Thyroid gland (tissue), 4 donors: ENCODE results near the gene SLX9.

ENCODE experiments used
- POLR2A ChIP-seq, 2 donors: fragments of 450-650 bp; IDR thresholded peaks; one replicate each; pipeline ENCODE4 v1.6.1; 2017; ENCODE audit warnings: antibody characterized with exemption in 2 of 2, mild to moderate bottlenecking in 2 of 2, moderate library complexity in 1 of 2
- TF ChIP-seq, protein P1 (sequence below), 6 experiments: fragments of 200-600 bp in 3 of 6; fragments of 450-650 bp in 3 of 6; sonication (generic) in 3 of 6; IDR thresholded peaks; one replicate each; pipeline ENCODE4 v1.5.1; 2016 to 2019; ENCODE audit warnings: antibody characterized with exemption in 6 of 6, mild to moderate bottlenecking in 2 of 6, inconsistent platforms in 1 of 6, moderate library complexity in 1 of 6

- TF ChIP-seq, protein P1, sequence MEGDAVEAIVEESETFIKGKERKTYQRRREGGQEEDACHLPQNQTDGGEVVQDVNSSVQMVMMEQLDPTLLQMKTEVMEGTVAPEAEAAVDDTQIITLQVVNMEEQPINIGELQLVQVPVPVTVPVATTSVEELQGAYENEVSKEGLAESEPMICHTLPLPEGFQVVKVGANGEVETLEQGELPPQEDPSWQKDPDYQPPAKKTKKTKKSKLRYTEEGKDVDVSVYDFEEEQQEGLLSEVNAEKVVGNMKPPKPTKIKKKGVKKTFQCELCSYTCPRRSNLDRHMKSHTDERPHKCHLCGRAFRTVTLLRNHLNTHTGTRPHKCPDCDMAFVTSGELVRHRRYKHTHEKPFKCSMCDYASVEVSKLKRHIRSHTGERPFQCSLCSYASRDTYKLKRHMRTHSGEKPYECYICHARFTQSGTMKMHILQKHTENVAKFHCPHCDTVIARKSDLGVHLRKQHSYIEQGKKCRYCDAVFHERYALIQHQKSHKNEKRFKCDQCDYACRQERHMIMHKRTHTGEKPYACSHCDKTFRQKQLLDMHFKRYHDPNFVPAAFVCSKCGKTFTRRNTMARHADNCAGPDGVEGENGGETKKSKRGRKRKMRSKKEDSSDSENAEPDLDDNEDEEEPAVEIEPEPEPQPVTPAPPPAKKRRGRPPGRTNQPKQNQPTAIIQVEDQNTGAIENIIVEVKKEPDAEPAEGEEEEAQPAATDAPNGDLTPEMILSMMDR (IDR thresholded peaks at IDR 0.05) = no peak
- no peak for TF ChIP-seq POLR2A (IDR thresholded peaks at IDR 0.05)
Observed at GRCh38 chr21:44917446-44918106, 22.3 kb upstream of the SLX9 start.
